H1 (cell line): ENCODE data around the gene CDH8. TPM values are rescaled to one million over a fixed set of nuclear protein-coding genes. Genes with fewer than 3 reads are reported as not detected.

Experiments used
- CTCF ChIA-PET: fragments of 300-600 bp; sonication (Branson Sonifier 250); formaldehyde crosslinking; loops from one replicate; lab custom pipeline; 2021; ENCODE audit not compliant: partially characterized antibody; lab: Charles Lee
- POLR2A ChIA-PET: fragments of 300-600 bp; sonication (Branson Sonifier 250); formaldehyde crosslinking; loops from one replicate; lab custom pipeline; 2021; ENCODE audit warnings: inconsistent platforms; ENCODE audit not compliant: partially characterized antibody; lab: Charles Lee
- DNase-seq, 2 experiments: peaks; one replicate each; pipeline versions ENCODE4 v3.0.0 to v3.0.0-alpha.2; 2010 to 2022; ENCODE audit warnings: low spot score in 2 of 2, low read depth in 1 of 2, mixed read lengths in 1 of 2
- FAIRE-seq: peaks from 2 replicates; lab custom pipeline; 2011; peaks lifted over from hg19 to GRCh38; lab: Jason Lieb, UNC
- H2AFZ ChIP-seq: 2 replicates; pipeline ENCODE4 v1.8.1; 2012; ENCODE audit warnings: low read length, inconsistent platforms
- H2AK5ac ChIP-seq: 2 replicates; pipeline ENCODE4 v1.6.1; 2013; ENCODE audit warnings: low read depth, low read length
- H2BK120ac ChIP-seq: replicated peaks from 2 replicates; pipeline ENCODE3; 2013; ENCODE audit warnings: low read depth, low read length, inconsistent platforms
- H2BK12ac ChIP-seq: 2 replicates; pipeline ENCODE4 v1.6.1; 2013; ENCODE audit warnings: low read depth, low read length
- H2BK15ac ChIP-seq: 2 replicates; pipeline ENCODE4 v1.6.1; 2013; ENCODE audit warnings: low read length
- H2BK20ac ChIP-seq: 2 replicates; pipeline ENCODE4 v1.6.1; 2013; ENCODE audit warnings: low read length
- H2BK5ac ChIP-seq: 2 replicates; pipeline ENCODE4 v1.6.1; 2013; ENCODE audit warnings: low read depth, low read length
- H3K14ac ChIP-seq: 2 replicates; pipeline ENCODE4 v1.6.1; 2013; ENCODE audit warnings: inconsistent platforms; ENCODE audit not compliant: insufficient read length
- H3K18ac ChIP-seq: 2 replicates; pipeline ENCODE4 v1.6.1; 2013; ENCODE audit warnings: low read length; ENCODE audit errors: extremely low read depth
- H3K23ac ChIP-seq: 2 replicates; pipeline ENCODE4 v1.6.1; 2013; ENCODE audit warnings: inconsistent platforms; ENCODE audit not compliant: insufficient read length
- H3K23me2 ChIP-seq: 2 replicates; pipeline ENCODE4 v1.6.1; 2013; ENCODE audit warnings: low read depth, low read length
- H3K27ac ChIP-seq: 2 replicates; pipeline ENCODE4 v1.6.1; 2011; ENCODE audit warnings: low read depth, low read length, inconsistent platforms
- H3K27me3 ChIP-seq, 4 experiments: replicated peaks in 1 of 4; 1 replicate in 1 of 4; 2 replicates in 3 of 4; pipeline versions ENCODE4 v1.6.1 to v1.8.1; 2011 to 2013; ENCODE audit warnings: low read length in 3 of 4, mild to moderate bottlenecking in 3 of 4, inconsistent platforms in 2 of 4, mixed read lengths in 2 of 4, moderate library complexity in 1 of 4; ENCODE audit not compliant: control insufficient read depth in 3 of 4, insufficient read depth in 3 of 4; ENCODE audit errors: extremely low read depth in 1 of 4
- H3K36me3 ChIP-seq, 4 experiments: 2 replicates each; pipeline versions ENCODE4 v1.6.1 to v1.8.1; 2011 to 2013; ENCODE audit warnings: mild to moderate bottlenecking in 4 of 4, low read length in 3 of 4, moderate library complexity in 2 of 4, control low read depth in 1 of 4, inconsistent platforms in 1 of 4; ENCODE audit not compliant: insufficient read depth in 4 of 4, control insufficient read depth in 2 of 4
- H3K4ac ChIP-seq: replicated peaks from 2 replicates; pipeline ENCODE3; 2013; ENCODE audit warnings: low read length, low read depth, mixed read lengths, inconsistent platforms; ENCODE audit not compliant: insufficient read length
- H3K4me1 ChIP-seq, 4 experiments: replicated peaks in 1 of 4; 1 replicate in 1 of 4; 2 replicates in 3 of 4; pipeline versions ENCODE4 v1.6.1 to v1.8.1; 2011 to 2013; ENCODE audit warnings: low read length in 3 of 4, inconsistent platforms in 2 of 4, mixed read lengths in 1 of 4; ENCODE audit not compliant: insufficient read depth in 4 of 4, control insufficient read depth in 3 of 4
- H3K4me2 ChIP-seq, 2 experiments: 2 replicates each; pipeline versions ENCODE4 v1.6.1 to v1.8.1; 2011 to 2013; ENCODE audit warnings: low read depth in 2 of 2, low read length in 2 of 2, control low read depth in 1 of 2, inconsistent platforms in 1 of 2, mild to moderate bottlenecking in 1 of 2; ENCODE audit not compliant: insufficient read depth in 1 of 2
- H3K4me3 ChIP-seq, 4 experiments: fragments of 200-600, 300-600 bp in 1 of 4; sonication (generic), shearing (Covaris generic), sonication (Bioruptor Twin) in 1 of 4; 2 replicates each; pipeline versions ENCODE4 v1.5.1 to v1.8.1; 2011 to 2016; ENCODE audit warnings: low read length in 4 of 4, low read depth in 3 of 4, control low read depth in 2 of 4, inconsistent platforms in 2 of 4, mild to moderate bottlenecking in 2 of 4, mixed read lengths in 1 of 4, moderate library complexity in 1 of 4; ENCODE audit not compliant: insufficient read depth in 2 of 4; ENCODE audit errors: extremely low read depth in 1 of 4
- H3K56ac ChIP-seq: replicated peaks from 2 replicates; pipeline ENCODE3; 2013; ENCODE audit warnings: low read depth, mild to moderate bottlenecking, mixed read lengths, low read length, inconsistent platforms; ENCODE audit not compliant: insufficient read length
- H3K79me1 ChIP-seq: 2 replicates; pipeline ENCODE4 v1.6.1; 2013; ENCODE audit warnings: low read depth, low read length, control low read depth
- H3K79me2 ChIP-seq, 2 experiments: 2 replicates each; pipeline versions ENCODE4 v1.6.1 to v1.8.1; 2012 to 2013; ENCODE audit warnings: low read length in 2 of 2, mild to moderate bottlenecking in 2 of 2, inconsistent platforms in 1 of 2; ENCODE audit not compliant: insufficient read depth in 2 of 2, control insufficient read depth in 1 of 2
- H3K9ac ChIP-seq, 4 experiments: replicated peaks in 1 of 4; 1 replicate in 1 of 4; 2 replicates in 3 of 4; pipeline versions ENCODE4 v1.6.1 to v1.8.1; 2011 to 2013; ENCODE audit warnings: low read depth in 3 of 4, low read length in 3 of 4, control low read depth in 2 of 4, mild to moderate bottlenecking in 2 of 4, moderate library complexity in 2 of 4, inconsistent platforms in 1 of 4; ENCODE audit errors: extremely low read depth in 1 of 4
- H3K9me3 ChIP-seq, 2 experiments: 2 replicates each; pipeline versions ENCODE4 v1.6.1 to v1.8.1; 2012 to 2013; ENCODE audit warnings: mild to moderate bottlenecking in 2 of 2, moderate library complexity in 2 of 2, control low read depth in 1 of 2, inconsistent platforms in 1 of 2, low read depth in 1 of 2, low read length in 1 of 2, mixed read lengths in 1 of 2; ENCODE audit not compliant: insufficient read depth in 2 of 2
- H4K20me1 ChIP-seq, 2 experiments: replicated peaks in 1 of 2; 2 replicates each; pipeline versions ENCODE3 to v1.8.1; 2011 to 2013; ENCODE audit warnings: inconsistent platforms in 2 of 2, low read length in 2 of 2, mild to moderate bottlenecking in 1 of 2; ENCODE audit not compliant: insufficient read depth in 2 of 2, control insufficient read depth in 1 of 2
- H4K5ac ChIP-seq: 2 replicates; pipeline ENCODE4 v1.6.1; 2013; ENCODE audit warnings: low read length, low read depth, mixed read lengths, inconsistent platforms; ENCODE audit not compliant: insufficient read length
- H4K8ac ChIP-seq: 2 replicates; pipeline ENCODE4 v1.8.0; 2013; ENCODE audit warnings: mild to moderate bottlenecking, moderate library complexity, low read length, inconsistent platforms; ENCODE audit not compliant: insufficient read depth; ENCODE audit errors: extremely low read depth
- H4K91ac ChIP-seq: replicated peaks from 2 replicates; pipeline ENCODE3; 2013; ENCODE audit warnings: low read length, mixed read lengths, inconsistent platforms; ENCODE audit not compliant: insufficient read length
- ASH2L ChIP-seq: fragments of 200-600, 300-600 bp; sonication (generic); IDR thresholded peaks from one replicate; pipeline ENCODE4 v1.7.1; 2017; ENCODE audit warnings: low read length
- CBX8 ChIP-seq: fragments of 300-800, 300-1000 bp; sonication (generic); IDR thresholded peaks from 2 replicates; pipeline ENCODE4 v1.7.1; 2016; ENCODE audit warnings: low read depth, low read length, borderline replicate concordance
- CEBPB ChIP-seq: IDR thresholded peaks from 2 replicates; pipeline ENCODE4 v1.6.1; 2012; ENCODE audit warnings: low read depth, low read length
- CTBP2 ChIP-seq: IDR thresholded peaks from 2 replicates; pipeline ENCODE4 v1.7.0; 2011; ENCODE audit warnings: borderline replicate concordance, mild to moderate bottlenecking, moderate library complexity, mixed read lengths, low read length; ENCODE audit not compliant: insufficient read depth, insufficient read length
- HDAC6 ChIP-seq: IDR thresholded peaks from one replicate; pipeline ENCODE4 v1.7.1; 2012; ENCODE audit warnings: low read depth, mild to moderate bottlenecking, inconsistent platforms, low read length, moderate library complexity
- KDM1A ChIP-seq: fragments of 200-600, 300-600 bp; sonication (generic); IDR thresholded peaks from 2 replicates; pipeline ENCODE4 v1.7.1; 2016; ENCODE audit warnings: mild to moderate bottlenecking, low read length, borderline replicate concordance
- RAD21 ChIP-seq, 2 experiments: IDR thresholded peaks in 1 of 2; conservative IDR thresholded peaks in 1 of 2; 2 replicates each; pipeline ENCODE4 v1.6.1; 2011; ENCODE audit warnings: low read depth in 2 of 2, low read length in 2 of 2, improper control_type of control experiment in 1 of 2, inconsistent platforms in 1 of 2, mild to moderate bottlenecking in 1 of 2, moderate library complexity in 1 of 2
- TBP ChIP-seq: IDR thresholded peaks from 2 replicates; pipeline ENCODE4 v1.6.1; 2011; ENCODE audit warnings: low read depth, low read length, improper control_type of control experiment
- WGBS, 2 experiments: shearing (Covaris generic) in 1 of 2; methylation state at CpG; one replicate each; pipeline versions ENCODE4 v1.1.6 to v1.1.7; 2013 to 2015; ENCODE audit warnings: low lambda C conversion rate in 2 of 2, mixed read lengths in 2 of 2, inconsistent platforms in 1 of 2, low coverage in 1 of 2, missing lambda C conversion rate in 1 of 2; ENCODE audit not compliant: insufficient replicate concordance in 2 of 2, insufficient coverage in 1 of 2, insufficient read length in 1 of 2; ENCODE audit errors: extremely low coverage in 1 of 2, missing lambda C conversion rate in 1 of 2; 5-methylcytosine and 5-hydroxymethylcytosine counted together
- polyA plus RNA-seq, 7 experiments: library from polyadenylated mRNA; depleted of rRNA in 3 of 7; stranded (reverse) in 5 of 7; unstranded in 2 of 7; fragments of >200 nt in 5 of 7; fragments of 200-250 nt in 2 of 7; gene quantifications; 1 replicate in 5 of 7; 2 replicates in 1 of 7; 4 replicates in 1 of 7; pipeline versions ENCODE4 v1.2.1 to v1.2.3, GENCODE V29; 2011 to 2013; ENCODE audit warnings: missing spikeins in 2 of 7, mixed read lengths in 2 of 7
- total RNA-seq: library from RNA; stranded (reverse); fragmentation: NEBNext Ultra II Directional; extraction: Animal tissue kit (Norgen Biotek cat#: 25700); gene quantifications from 2 replicates; pipeline ENCODE4 v1.2.1, GENCODE V29; 2021

CDH8 gene
- total and polyA plus RNA-seq, 2 of the 8 experiments (the other 6 are each of a cell fraction or from before 2014, with no cell fraction given), result 7.7 to 8.4 TPM

DNA sequence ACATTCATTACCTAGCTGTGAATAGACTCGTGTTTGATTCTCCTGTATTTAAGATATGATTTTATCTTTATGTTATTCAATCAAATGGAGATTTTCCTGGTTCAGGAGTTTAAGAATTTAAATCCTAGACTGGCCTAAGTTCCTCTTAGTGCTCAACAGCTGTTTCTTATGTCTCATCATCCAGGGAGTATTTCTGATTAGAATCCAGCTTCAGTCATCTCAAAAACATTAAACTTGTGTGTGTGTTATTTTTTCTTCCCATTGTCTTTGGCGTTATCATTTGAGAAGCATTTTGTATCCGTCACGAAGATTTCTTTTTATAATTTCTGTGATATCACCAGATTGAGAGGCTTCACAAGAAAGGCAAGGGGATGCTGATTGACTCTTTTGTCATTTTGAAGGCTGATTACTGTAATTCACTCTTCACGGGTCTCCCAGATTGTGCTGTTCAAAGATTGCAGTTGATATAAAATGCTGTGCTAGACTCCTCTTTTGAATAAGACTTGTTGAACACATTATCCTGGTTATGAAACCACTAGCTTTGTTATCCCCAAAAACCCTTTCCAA is 204.8 kb downstream of the CDH8 start:
- CTCF ChIA-PET, result no interaction called here
- no peak overlapping the region for H3K4me2 ChIP-seq
- H3K23me2 ChIP-seq, result no peaks in the 10 kb centered on the region
- no peak overlapping the region for H4K5ac ChIP-seq
- peaks cover 0 to 3% (median 0%) of the 10 kb centered on the region in 4 experiments; a peak in 1 of 7 replicates for H3K4me1 ChIP-seq
- H4K20me1 ChIP-seq, result no peaks in the 10 kb centered on the region
- no peak overlapping the region for H2AFZ ChIP-seq
- H2BK120ac ChIP-seq, result no peak overlapping the region
- no peak overlapping the region for H3K56ac ChIP-seq
- H3K27ac ChIP-seq, result no peak overlapping the region
- H2BK20ac ChIP-seq, result no peak overlapping the region
- TF ChIP-seq CBX8 (no peak), ASH2L (no peak), CTBP2 (no peak), KDM1A (no peak), TBP (no peak), HDAC6 (no peak), RAD21 (IDR thresholded peaks at IDR 0.05 in 1 of 2, conservative IDR thresholded peaks at IDR 0.05 in 1 of 2; ENCODE audit: low read depth in 2 of 2, low read length in 2 of 2) (no peak), CEBPB (no peak)
- TF ChIP-seq, all 59 proteins: peak for 0
- no peak overlapping the region for H4K91ac ChIP-seq
- no peaks in the 10 kb centered on the region for H3K27me3 ChIP-seq
- no peak overlapping the region for H3K14ac ChIP-seq
- H2BK5ac ChIP-seq, result no peak overlapping the region
- no peaks in the 10 kb centered on the region for H3K9me3 ChIP-seq
- no peak overlapping the region for H3K4me3 ChIP-seq
- H3K9ac ChIP-seq, result no peak overlapping the region
- H3K36me3 ChIP-seq, result no peaks in the 10 kb centered on the region
- 82% methylated on average over 5 of the region's 5 CpGs; no CpG with 5 or more reads in 1 of the 2 experiments for WGBS, 2 experiments
- no peak overlapping the region for H3K18ac ChIP-seq
- no peak overlapping the region for H3K23ac ChIP-seq
- no peak overlapping the region for H2BK12ac ChIP-seq
- no peak overlapping the region for H2AK5ac ChIP-seq
- no peaks in the 10 kb centered on the region for H3K79me1 ChIP-seq
- no peak overlapping the region for H3K4ac ChIP-seq
- POLR2A ChIA-PET, result no interaction called here
- FAIRE-seq (no peak), DNase-seq (no peak)
- no peak overlapping the region for H2BK15ac ChIP-seq
- no peaks in the 10 kb centered on the region for H3K79me2 ChIP-seq
- H4K8ac ChIP-seq, result no peak overlapping the region
